ENCODE results near the gene MBTPS1. TPM values are rescaled to one million over a fixed set of nuclear protein-coding genes. Genes with fewer than 3 reads are reported as not detected.

The MBTPS1 gene
- polyA plus RNA-seq, 2 of the 4 experiments (the other 2 are of a cell fraction): 50.3 to 88.4 TPM

DNA sequence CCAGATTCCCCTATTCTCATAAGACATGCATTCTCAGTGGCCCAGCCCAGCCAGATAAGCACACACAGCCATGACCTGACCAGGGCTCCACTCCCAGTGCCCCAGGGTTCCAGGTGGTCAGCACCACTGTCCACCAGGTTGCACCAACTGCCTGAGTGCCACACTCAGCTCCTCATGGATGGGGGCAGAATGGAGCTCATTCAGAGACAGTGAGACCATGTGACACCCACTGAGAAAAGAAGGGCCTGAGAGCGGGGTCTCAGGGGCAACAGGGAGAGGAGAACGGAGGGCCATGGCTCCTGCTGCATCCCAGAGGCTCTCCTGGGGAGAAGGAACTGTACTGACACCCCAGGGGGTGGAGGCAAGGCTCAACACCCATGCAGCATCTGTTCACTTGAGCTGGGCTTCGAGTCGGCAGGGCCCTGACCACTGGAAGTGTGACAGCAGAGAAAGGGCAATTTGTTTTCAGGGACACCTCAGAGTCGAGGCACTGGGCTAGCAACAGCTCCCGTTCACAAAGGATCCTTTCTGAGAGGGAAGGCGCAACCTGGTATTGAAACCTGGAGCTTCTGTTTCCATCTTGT is 55.4 kb downstream of the MBTPS1 start:
- POLR2A ChIA-PET: no interaction called here
- no peak overlapping the region for H3K4me3 ChIP-seq
- WGBS (ENCODE audit: missing lambda C conversion rate): 94% methylated on average over 7 of the region's 7 CpGs
- no peak for TF ChIP-seq FOSB (CRISPR knock-in tag; IDR thresholded peaks at IDR 0.05)
- no peak for TF ChIP-seq KDM1A (IDR thresholded peaks at IDR 0.05; ENCODE audit: low read depth)
- TF ChIP-seq CHD2 (IDR thresholded peaks at IDR 0.05; ENCODE audit: low read length, partially characterized antibody): no peak
- no peak for TF ChIP-seq JUN (IDR thresholded peaks at IDR 0.05)
- no peak for TF ChIP-seq CEBPB (IDR thresholded peaks at IDR 0.05)
- no peak for TF ChIP-seq ESRRA (IDR thresholded peaks at IDR 0.05; ENCODE audit: borderline replicate concordance, low read length)
- TF ChIP-seq ZC3H11A (IDR thresholded peaks at IDR 0.05): no peak
- TF ChIP-seq RAD21 (conservative IDR thresholded peaks at IDR 0.05 in 1 of 2, IDR thresholded peaks at IDR 0.05 in 1 of 2): no peak
- TF ChIP-seq TFCP2L1 (CRISPR knock-in tag; IDR thresholded peaks at IDR 0.05): no peak
- no peak for TF ChIP-seq CHD4 (IDR thresholded peaks at IDR 0.05; ENCODE audit: borderline replicate concordance)
- no peak for TF ChIP-seq NR3C1 (IDR thresholded peaks at IDR 0.05)
- TF ChIP-seq HOXB5 (CRISPR knock-in tag; IDR thresholded peaks at IDR 0.05): no peak
- TF ChIP-seq ZFP36 (IDR thresholded peaks at IDR 0.05; ENCODE audit: borderline replicate concordance, partially characterized antibody): no peak
- no peak for TF ChIP-seq KDM5A (IDR thresholded peaks at IDR 0.05)
- no peak for TF ChIP-seq RCOR1 (IDR thresholded peaks at IDR 0.05; ENCODE audit: low read depth, low read length)
- no peak for TF ChIP-seq JUNB (IDR thresholded peaks at IDR 0.05)
- TF ChIP-seq, protein P1, sequence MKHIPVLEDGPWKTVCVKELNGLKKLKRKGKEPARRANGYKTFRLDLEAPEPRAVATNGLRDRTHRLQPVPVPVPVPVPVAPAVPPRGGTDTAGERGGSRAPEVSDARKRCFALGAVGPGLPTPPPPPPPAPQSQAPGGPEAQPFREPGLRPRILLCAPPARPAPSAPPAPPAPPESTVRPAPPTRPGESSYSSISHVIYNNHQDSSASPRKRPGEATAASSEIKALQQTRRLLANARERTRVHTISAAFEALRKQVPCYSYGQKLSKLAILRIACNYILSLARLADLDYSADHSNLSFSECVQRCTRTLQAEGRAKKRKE (CRISPR knock-in tag; IDR thresholded peaks at IDR 0.05; ENCODE audit: low read depth): no peak
- FAIRE-seq: no peak
- no peaks in the 10 kb centered on the region for H3K9me3 ChIP-seq
- no peak for ATAC-seq
- DNase-seq (ENCODE audit: low read depth in 1 of 2, low spot score in 1 of 2): no peak
- no peak overlapping the region for H3K4me2 ChIP-seq
- H3K27ac ChIP-seq: no peak overlapping the region
- CTCF ChIA-PET: interaction anchor here (0.6 to 19.9 kb wide), 20 partner anchors 8 to 906 kb away, joined by 3 to 414 read pairs (median 4); partner anchors contain the start of genes OSGIN1 and SLC38A8
- H3K4me1 ChIP-seq: no peaks in the 10 kb centered on the region

- Histone ChIP-seq H3K4me2 (no peak overlapping the region), H3K4me1 (no peaks in the 10 kb centered on the region), H3K4me3 (no peak overlapping the region), H3K9me3 (no peaks in the 10 kb centered on the region), H3K27ac (no peak overlapping the region)
- ChIA-PET CTCF (interaction anchor here (0.9 to 19.9 kb wide), 14 partner anchors 9 to 423 kb away, joined by 3 to 414 read pairs (median 4); partner anchors contain the start of gene OSGIN1), POLR2A (no interaction called here)
- TF ChIP-seq MAX (IDR thresholded peaks at IDR 0.05) (no peak), FOXS1 (CRISPR knock-in tag; IDR thresholded peaks at IDR 0.05) (no peak), FOSL2 (IDR thresholded peaks at IDR 0.05) (no peak), FOSL2 (CRISPR knock-in tag; IDR thresholded peaks at IDR 0.05) (no peak), KDM1A (IDR thresholded peaks at IDR 0.05; ENCODE audit: low read depth) (no peak)
- WGBS (ENCODE audit: missing lambda C conversion rate): 97% methylated on average over 28 of the region's 28 CpGs
- no peak for ATAC-seq
- FAIRE-seq: no peak
- DNase-seq (ENCODE audit: low read depth in 1 of 2, low spot score in 1 of 2): no peak
Measured at GRCh38 chr16:84059946-84060901, 56.5 kb downstream of the MBTPS1 start.

- 85% methylated on average over 11 of the region's 11 CpGs for WGBS (ENCODE audit: missing lambda C conversion rate)
- ATAC-seq (no peak), DNase-seq (ENCODE audit: low read depth in 1 of 2, low spot score in 1 of 2) (no peak), FAIRE-seq (no peak)
- Histone ChIP-seq H3K27ac (no peak overlapping the region), H3K4me1 (no peaks in the 10 kb centered on the region), H3K4me3 (no peak overlapping the region), H3K4me2 (no peak overlapping the region), H3K9me3 (no peaks in the 10 kb centered on the region)
- CTCF ChIA-PET: interaction anchor here (1.3 to 19.9 kb wide), 4 partner anchors 23 to 130 kb away, joined by 3 to 414 read pairs (median 90); partner anchors contain the start of gene OSGIN1
- TF ChIP-seq POLR2AphosphoS2 (conservative IDR thresholded peaks at IDR 0.05; ENCODE audit: low read length): no peak
- POLR2A ChIA-PET: no interaction called here
Measured at GRCh38 chr16:84059111-84059510, 57.6 kb downstream of the MBTPS1 start.
